ENCODE data around the gene ERGIC1. TPM values are rescaled to one million over a fixed set of nuclear protein-coding genes. Genes with fewer than 3 reads are reported as not detected.
"Not testable (repeated sequence)": the region's sequence is repeated elsewhere in the genome, so short reads cannot be mapped to it uniquely, and the experiment has no call there.

Gene ERGIC1
- total RNA-seq, 8 experiments from 2014 or later, result 31.7 to 98.4 (median 57.7) TPM

DNA sequence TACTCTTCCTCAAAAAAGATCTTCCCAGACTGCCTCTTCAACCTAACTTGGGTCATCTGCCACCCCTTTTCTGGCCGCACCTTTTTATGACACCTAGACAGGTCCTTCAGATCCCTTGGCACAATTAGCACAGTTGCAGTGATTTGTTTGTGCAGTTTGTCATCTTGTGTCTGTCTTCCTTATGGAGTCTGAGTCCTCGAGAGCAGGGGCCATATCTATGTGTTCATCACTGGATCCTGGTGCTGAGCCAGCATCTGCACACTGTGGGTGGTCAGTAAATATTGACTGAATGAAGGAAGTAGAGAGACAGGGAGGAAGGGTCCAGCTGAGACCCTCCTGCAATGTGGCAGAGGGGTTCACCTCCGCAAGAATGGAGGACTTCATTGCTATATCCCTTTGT is 14.4 kb downstream of the ERGIC1 start:
- 79 to 100% (median 95%) methylated on average over 1 to 3 of the region's 3 CpGs; no CpG with 5 or more reads in 4 of the 10 experiments for WGBS, 10 experiments
- Histone ChIP-seq H3K4me1 (replicated peaks in 1 of 2) (peaks cover 0 to 7% of the 10 kb centered on the region in 2 donors), H3K4me3 (no peak overlapping the region), H3K27ac (no peak overlapping the region)
- in situ Hi-C loops (cut with MboI; ENCODE audit: low pct_unique_long_range_greater_than_20kb in 2 of 9, low sequenced_read_pairs in 9 of 9, unreplicated experiment in 9 of 9), result no loop called here
- ATAC-seq (replicated peaks in 6 of 8), result peak in 1 of 8 experiments; percentile 47

DNA sequence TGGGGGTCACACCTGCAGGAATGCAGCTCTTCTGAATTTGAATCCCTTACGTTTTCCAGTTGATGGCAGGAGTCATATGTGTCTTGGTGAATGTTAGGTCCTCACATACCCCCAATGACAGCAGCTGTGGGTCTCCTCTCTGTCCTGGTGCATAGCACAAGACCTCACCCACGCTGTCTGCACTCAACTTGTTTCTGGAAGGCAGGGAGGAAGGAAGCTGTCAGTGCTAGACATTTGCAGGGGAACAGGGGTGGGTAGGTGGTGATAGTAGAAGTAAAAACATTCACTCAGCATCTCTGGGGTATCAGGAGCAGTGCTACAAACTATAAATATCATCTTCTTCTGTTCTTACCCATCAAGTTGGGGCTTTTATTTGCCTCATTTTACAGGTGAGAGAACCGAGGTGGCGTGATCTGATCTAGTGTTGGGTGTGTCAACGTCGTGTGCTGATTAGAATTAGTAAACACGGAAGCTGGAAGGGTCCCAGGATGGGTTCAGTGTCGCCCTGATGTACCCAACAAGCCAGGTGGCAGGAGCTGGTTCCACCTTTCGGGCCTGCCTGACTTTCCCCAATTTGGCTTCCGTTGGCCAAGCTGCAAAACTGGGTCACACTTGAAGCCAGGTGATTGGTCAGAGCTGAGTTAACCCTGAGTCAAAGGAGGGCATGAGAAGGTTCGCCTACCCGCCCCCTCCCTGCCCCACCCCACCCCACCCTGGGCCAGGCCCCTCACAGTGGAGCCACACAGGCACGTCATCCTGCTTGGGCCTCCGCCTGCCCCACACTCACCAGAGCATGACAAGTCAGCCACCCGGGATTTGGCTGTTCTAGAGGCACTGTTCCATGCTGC is 15.8 kb downstream of the ERGIC1 start:
- peak in 2 of 8 experiments; percentile 13 to 23 for ATAC-seq (replicated peaks in 6 of 8)
- in situ Hi-C loops (cut with MboI; ENCODE audit: low pct_unique_long_range_greater_than_20kb in 2 of 9, low sequenced_read_pairs in 9 of 9, unreplicated experiment in 9 of 9), result no loop called here
- no peak overlapping the region for H3K4me3 ChIP-seq
- H3K4me1 ChIP-seq (replicated peaks in 1 of 2), result peaks cover 0 to 8% of the 10 kb centered on the region in 2 donors
- no peak overlapping the region for H3K27ac ChIP-seq
- 80 to 100% (median 93%) methylated on average over 1 to 7 of the region's 15 CpGs; no CpG with 5 or more reads in 3 of the 10 experiments for WGBS, 10 experiments

DNA sequence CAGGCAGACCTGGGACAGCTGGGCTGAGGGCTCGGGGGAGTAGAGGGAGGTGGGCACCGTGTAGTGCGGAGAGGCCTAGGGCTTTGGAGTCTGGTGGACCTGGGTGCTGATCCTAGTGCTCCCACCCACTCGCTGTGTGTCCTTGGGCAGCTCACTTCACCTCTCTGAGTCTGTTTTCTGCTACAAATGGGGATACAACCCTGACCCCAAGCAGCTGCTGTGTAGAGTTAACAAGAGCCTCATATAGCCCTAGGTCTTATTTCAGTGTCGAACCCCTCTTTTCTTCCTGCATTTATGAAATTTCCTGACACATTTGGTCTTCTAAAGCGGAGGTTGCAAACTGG is 16.4 kb downstream of the ERGIC1 start:
- in situ Hi-C loops (cut with MboI; ENCODE audit: low pct_unique_long_range_greater_than_20kb in 2 of 9, low sequenced_read_pairs in 9 of 9, unreplicated experiment in 9 of 9), result no loop called here
- no peak overlapping the region for H3K4me3 ChIP-seq
- ATAC-seq (replicated peaks in 6 of 8), result no peak
- WGBS, 10 experiments, result 100% methylated on average over 1 to 5 of the region's 6 CpGs; no CpG with 5 or more reads in 1 of the 10 experiments
- no peak overlapping the region for H3K27ac ChIP-seq
- peaks cover 0 to 8% of the 10 kb centered on the region in 2 donors for H3K4me1 ChIP-seq (replicated peaks in 1 of 2)

DNA sequence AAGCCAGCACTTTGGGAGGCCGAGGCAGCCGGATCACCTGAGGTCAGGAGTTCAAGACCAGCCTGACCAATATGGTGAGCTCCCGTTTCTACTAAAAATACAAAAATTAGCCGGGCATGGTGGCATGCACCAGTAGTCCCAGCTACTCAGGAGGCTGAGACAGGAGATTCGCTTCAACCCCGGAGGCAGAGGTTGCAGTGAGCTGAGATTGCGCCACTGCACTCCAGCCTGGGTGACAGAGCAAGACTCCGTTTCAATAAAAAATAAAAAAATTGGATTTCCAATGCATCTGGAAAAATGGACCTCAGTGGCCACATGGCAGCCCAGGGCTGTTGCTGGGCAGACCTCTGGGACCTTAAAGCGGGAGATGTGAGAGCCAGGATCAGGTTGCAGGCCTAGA is 17.2 kb downstream of the ERGIC1 start:
- in situ Hi-C loops (cut with MboI; ENCODE audit: low pct_unique_long_range_greater_than_20kb in 2 of 9, low sequenced_read_pairs in 9 of 9, unreplicated experiment in 9 of 9); ATAC-seq (replicated peaks in 6 of 8); H3K4me3 ChIP-seq; H3K4me1 ChIP-seq (replicated peaks in 1 of 2); H3K27ac ChIP-seq: not testable (repeated sequence)
- WGBS, 10 experiments, result 93 to 100% (median 98%) methylated on average over 1 to 7 of the region's 9 CpGs; no CpG with 5 or more reads in 2 of the 10 experiments

DNA sequence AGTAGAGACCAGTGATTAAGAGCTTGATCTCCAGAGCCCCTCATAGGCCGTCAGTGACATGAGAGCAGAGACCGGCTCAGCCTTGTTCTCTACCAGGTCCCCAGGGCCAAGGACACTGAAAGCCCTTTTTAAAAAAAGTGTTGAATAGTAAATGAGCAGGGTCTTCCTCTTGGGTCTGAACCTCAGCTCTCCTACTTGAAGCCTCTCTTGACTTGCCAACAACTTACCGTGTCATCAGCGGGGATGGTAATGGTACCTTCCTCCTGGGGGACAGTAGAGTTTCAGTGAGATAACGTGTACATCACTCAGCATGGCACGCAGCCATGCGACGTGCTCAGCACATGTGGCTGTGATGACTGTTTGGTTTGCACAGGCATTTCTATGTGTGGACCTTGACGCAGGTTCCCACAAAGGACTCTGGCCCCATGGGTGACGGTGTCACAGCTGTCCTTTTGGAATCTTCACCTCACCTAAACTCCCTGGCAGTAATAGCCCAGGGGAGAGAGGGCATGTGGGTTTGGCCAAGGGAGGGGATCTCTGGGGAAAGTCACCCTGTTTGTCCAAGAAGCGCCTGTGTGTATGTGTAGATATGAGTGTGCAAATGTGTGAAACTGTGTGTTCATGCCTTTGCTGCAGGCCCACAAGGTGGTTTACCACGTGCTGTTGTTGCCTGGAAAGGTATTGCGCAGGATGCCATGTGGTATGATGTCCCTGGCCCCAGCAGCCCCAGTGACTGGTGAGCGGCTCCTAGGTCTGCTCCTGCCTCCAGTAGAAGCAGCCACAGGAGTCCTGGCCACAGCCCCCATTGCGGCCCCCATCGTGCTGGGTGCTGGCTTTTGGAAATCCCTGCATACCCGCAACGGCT is 18.7 kb downstream of the ERGIC1 start:
- peaks cover 0 to 8% of the 10 kb centered on the region in 2 donors for H3K4me1 ChIP-seq (replicated peaks in 1 of 2)
- 79 to 100% (median 90%) methylated on average over 2 to 14 of the region's 18 CpGs; no CpG with 5 or more reads in 2 of the 10 experiments for WGBS, 10 experiments
- in situ Hi-C loops (cut with MboI; ENCODE audit: low pct_unique_long_range_greater_than_20kb in 2 of 9, low sequenced_read_pairs in 9 of 9, unreplicated experiment in 9 of 9), result no loop called here
- no peak overlapping the region for H3K27ac ChIP-seq
- ATAC-seq (replicated peaks in 6 of 8), result no peak
- H3K4me3 ChIP-seq, result no peak overlapping the region

DNA sequence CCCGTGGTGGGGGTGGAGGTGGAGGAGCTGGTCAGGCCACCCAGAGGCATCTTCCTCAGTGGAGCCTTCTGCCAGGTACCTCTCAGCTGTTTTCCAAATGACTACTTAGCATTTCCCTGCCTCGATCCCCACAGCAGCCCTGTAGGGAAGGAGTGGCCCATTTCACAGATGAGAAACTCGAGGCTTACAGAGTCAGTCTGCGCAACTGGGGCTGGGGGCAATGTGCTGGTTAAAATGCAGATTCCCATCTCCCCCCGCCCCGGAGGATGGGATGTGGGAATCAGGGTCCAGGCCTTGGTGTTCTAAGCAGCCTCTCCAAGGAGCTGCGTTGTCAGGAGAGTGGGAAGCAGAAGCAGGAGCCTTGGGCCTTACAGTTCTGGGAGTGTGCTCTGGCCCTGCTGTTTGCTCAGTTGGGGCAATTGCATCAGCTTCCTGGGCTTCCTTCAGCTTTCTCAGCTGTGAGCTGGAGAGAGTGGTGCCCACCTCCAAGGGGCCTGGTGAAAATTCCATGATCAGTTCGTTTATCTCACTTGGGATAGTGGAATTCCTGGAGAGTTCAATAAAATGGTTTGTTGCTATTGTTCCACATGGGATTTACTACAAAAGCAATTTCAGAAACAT is 19.4 kb downstream of the ERGIC1 start:
- WGBS, 10 experiments, result 63 to 100% (median 83%) methylated on average over 1 to 7 of the region's 8 CpGs; no CpG with 5 or more reads in 4 of the 10 experiments
- peak in 2 of 8 experiments; percentile 15 to 38 for ATAC-seq (replicated peaks in 6 of 8)
- Histone ChIP-seq H3K4me1 (replicated peaks in 1 of 2) (peaks cover 2 to 11% of the 10 kb centered on the region in 2 donors), H3K27ac (no peak overlapping the region), H3K4me3 (no peak overlapping the region)
- in situ Hi-C loops (cut with MboI; ENCODE audit: low pct_unique_long_range_greater_than_20kb in 2 of 9, low sequenced_read_pairs in 9 of 9, unreplicated experiment in 9 of 9), result no loop called here

DNA sequence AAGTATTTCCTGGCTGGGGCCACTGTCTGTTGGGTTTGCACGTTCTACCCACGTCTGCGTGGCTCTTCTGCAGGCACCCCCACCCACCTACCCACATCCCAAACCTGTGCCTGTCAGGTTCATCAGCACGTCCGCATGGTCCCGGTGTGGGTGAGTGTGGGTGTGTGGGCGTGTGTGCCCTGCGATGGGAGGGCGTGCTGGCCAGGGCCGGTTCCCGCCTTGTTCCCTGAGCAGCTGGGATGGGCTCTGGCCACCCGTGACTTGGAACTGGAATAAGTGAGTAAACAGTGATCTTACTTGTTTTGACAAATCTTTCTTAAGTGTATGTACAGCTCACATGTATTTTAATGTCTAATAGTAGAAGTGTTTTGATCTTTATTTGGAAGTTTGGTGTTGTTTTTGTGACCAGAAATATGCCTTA is 20.4 kb downstream of the ERGIC1 start:
- no peak overlapping the region for H3K27ac ChIP-seq
- in situ Hi-C loops (cut with MboI; ENCODE audit: low pct_unique_long_range_greater_than_20kb in 2 of 9, low sequenced_read_pairs in 9 of 9, unreplicated experiment in 9 of 9), result no loop called here
- H3K4me1 ChIP-seq (replicated peaks in 1 of 2), result peaks cover 6 to 21% of the 10 kb centered on the region in 2 donors
- peak in 2 of 8 experiments; percentile 73 for ATAC-seq (replicated peaks in 6 of 8)
- WGBS, 10 experiments, result 13 to 91% (median 84%) methylated on average over 1 to 4 of the region's 12 CpGs; no CpG with 5 or more reads in 6 of the 10 experiments
- no peak overlapping the region for H3K4me3 ChIP-seq

DNA sequence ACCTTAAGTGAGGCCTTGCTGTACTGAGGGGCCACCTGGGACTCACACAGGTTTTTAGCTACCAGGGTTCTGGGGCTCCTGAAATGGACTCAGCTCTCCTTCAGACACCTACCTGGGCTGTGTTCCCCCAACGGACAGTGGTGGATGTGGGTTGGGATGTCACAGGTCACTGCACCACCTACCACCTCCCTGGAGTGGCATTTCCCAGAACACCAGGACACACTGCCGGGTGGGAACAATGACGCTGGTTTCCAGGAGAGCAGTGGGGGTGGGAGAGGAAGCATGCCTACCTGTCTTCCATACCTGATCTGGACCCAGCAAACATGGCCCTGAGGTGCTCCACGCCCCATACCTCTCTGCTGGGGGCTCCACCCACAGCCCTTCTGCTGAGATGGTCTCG is 20.9 kb downstream of the ERGIC1 start:
- WGBS, 10 experiments, result 29 to 100% (median 88%) methylated on average over 1 to 3 of the region's 5 CpGs; no CpG with 5 or more reads in 5 of the 10 experiments
- in situ Hi-C loops (cut with MboI; ENCODE audit: low pct_unique_long_range_greater_than_20kb in 2 of 9, low sequenced_read_pairs in 9 of 9, unreplicated experiment in 9 of 9), result no loop called here
- H3K4me1 ChIP-seq (replicated peaks in 1 of 2), result peaks cover 6 to 21% of the 10 kb centered on the region in 2 donors
- no peak overlapping the region for H3K4me3 ChIP-seq
- ATAC-seq (replicated peaks in 6 of 8), result no peak
- no peak overlapping the region for H3K27ac ChIP-seq

DNA sequence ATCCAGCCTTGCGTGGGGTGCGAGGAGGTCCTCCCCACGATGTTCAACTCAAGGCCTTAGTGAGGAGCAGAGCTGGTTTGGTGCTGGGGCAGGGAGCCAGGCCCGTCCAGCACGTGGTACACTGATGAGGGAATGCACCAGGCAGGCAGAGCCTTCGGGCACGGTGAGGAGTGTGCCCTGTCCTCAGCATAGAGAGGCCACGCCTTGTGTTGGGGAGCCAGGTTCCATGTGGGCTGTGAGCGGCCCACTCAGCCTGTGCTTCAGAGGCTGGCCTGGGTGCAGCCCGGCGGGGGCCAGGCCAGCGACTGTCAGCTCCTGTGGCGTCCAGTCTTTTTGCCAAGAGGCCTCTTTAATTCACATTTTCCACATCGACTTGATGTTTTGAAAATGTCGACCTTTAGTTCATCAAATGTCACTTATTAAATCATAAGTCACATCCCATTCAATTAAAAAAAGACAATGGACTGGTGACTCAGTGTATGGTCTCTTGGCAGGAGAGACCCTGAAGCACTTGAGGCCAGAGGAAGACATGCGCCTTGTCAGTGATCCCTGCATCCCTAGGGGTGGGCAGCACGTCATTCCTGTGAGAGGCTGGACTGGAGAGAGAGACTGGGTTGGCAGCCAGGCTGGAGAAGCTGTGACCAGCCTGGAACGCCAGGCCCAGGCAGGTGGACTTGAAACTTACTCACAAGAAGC is 21.7 kb downstream of the ERGIC1 start:
- Histone ChIP-seq H3K4me1 (replicated peaks in 1 of 2) (peaks cover 6 to 21% of the 10 kb centered on the region in 2 donors), H3K27ac (no peak overlapping the region), H3K4me3 (no peak overlapping the region)
- in situ Hi-C loops (cut with MboI; ENCODE audit: low pct_unique_long_range_greater_than_20kb in 2 of 9, low sequenced_read_pairs in 9 of 9, unreplicated experiment in 9 of 9), result no loop called here
- peak; percentile 8 to 93 (median 46) for ATAC-seq (replicated peaks in 6 of 8)
- WGBS, 10 experiments, result 20 to 100% (median 73%) methylated on average over 1 to 9 of the region's 18 CpGs; no CpG with 5 or more reads in 2 of the 10 experiments

DNA sequence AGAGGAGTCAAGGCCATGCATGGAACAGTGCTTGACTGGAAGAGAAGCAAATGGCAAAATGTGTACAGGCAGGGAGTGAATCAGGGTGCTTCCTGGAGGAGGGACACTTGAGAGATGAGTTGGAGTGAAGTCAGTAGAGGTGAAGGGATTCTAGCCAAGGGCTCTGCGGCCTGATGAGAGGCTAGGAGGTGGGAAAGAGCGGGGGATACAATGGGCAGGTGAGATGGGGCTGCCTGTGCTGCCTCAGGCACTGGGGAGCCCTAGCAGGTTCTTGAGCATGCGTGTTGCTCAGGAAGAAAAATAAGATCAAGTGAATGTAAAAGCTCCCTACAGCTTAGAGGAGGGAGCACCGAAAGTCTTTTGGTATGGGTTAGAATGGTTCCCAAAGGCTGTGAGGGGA is 22.3 kb downstream of the ERGIC1 start:
- WGBS, 10 experiments, result 91 to 100% (median 100%) methylated on average over 1 to 4 of the region's 4 CpGs; no CpG with 5 or more reads in 6 of the 10 experiments
- Histone ChIP-seq H3K4me3 (no peak overlapping the region), H3K27ac (no peak overlapping the region), H3K4me1 (replicated peaks in 1 of 2) (peaks cover 6 to 21% of the 10 kb centered on the region in 2 donors)
- ATAC-seq (replicated peaks in 6 of 8), result peak in 1 of 8 experiments; percentile 3
- in situ Hi-C loops (cut with MboI; ENCODE audit: low pct_unique_long_range_greater_than_20kb in 2 of 9, low sequenced_read_pairs in 9 of 9, unreplicated experiment in 9 of 9), result no loop called here

DNA sequence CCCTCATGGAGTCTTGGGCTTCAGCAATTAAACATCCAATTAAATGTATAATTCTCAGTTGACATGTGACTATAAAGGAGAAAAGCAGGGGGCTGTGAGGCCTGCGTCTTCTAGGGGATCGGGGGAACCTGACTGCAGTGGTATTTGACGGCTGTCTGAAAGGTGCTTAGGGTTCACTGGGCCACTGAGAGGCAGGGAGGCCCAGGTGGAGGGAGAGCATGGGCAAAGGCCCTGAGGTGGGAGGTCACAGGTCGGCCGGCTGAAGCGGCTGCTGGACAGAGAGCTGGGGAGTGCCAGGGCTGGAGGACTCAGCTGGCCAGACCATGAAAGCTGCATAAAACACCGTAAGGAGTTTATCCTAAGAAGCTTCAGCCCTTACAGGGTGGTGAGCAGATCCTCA is 23.9 kb downstream of the ERGIC1 start:
- no peak overlapping the region for H3K4me3 ChIP-seq
- in situ Hi-C loops (cut with MboI; ENCODE audit: low pct_unique_long_range_greater_than_20kb in 2 of 9, low sequenced_read_pairs in 9 of 9, unreplicated experiment in 9 of 9), result no loop called here
- no peak for ATAC-seq (replicated peaks in 6 of 8)
- H3K4me1 ChIP-seq (replicated peaks in 1 of 2), result peaks cover 6 to 15% of the 10 kb centered on the region in 2 donors
- no peak overlapping the region for H3K27ac ChIP-seq
- 53 to 100% (median 89%) methylated on average over 1 to 5 of the region's 7 CpGs; no CpG with 5 or more reads in 6 of the 10 experiments for WGBS, 10 experiments

DNA sequence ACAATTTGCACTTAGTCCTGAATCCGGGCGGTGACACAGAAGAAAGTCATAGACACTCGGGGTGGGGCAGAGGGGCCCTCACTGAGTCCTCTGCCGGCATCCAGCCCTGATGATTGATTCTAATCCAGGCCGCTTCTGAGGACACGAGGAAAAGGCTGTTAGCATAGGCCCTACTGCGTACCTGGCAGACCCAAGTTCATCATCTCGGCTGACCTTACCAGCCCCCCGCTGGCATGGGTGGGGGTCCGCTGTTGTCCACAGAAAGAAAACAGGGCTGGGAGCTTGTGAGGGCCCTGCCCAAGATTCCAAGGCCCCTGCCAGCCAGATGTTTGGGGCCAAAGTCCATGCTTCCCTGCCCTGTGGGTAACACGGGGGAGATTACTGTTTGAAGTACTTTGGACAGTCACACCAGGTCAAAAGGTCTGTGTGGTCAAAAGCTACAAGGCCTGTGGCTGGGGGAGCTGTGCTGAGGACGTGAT is 24.5 kb downstream of the ERGIC1 start:
- H3K4me1 ChIP-seq (replicated peaks in 1 of 2), result peaks cover 6 to 13% of the 10 kb centered on the region in 2 donors
- no peak overlapping the region for H3K4me3 ChIP-seq
- peak in 5 of 8 experiments; percentile 7 to 38 (median 15) for ATAC-seq (replicated peaks in 6 of 8)
- 88 to 91% methylated on average over 6 of the region's 12 CpGs; no CpG with 5 or more reads in 8 of the 10 experiments for WGBS, 10 experiments
- no peak overlapping the region for H3K27ac ChIP-seq
- in situ Hi-C loops (cut with MboI; ENCODE audit: low pct_unique_long_range_greater_than_20kb in 2 of 9, low sequenced_read_pairs in 9 of 9, unreplicated experiment in 9 of 9), result no loop called here

Measured in motor neuron (in vitro differentiated cells).